ENCODE results near the gene SP6. TPM values are rescaled to one million over a fixed set of nuclear protein-coding genes. Genes with fewer than 3 reads are reported as not detected.

The SP6 gene
- total and polyA plus RNA-seq, 2 of the 4 experiments (the other 2 are of a cell fraction): under 0.01 to 0.31 TPM

- Histone ChIP-seq H3K27ac (ENCODE audit: insufficient read depth, low read length) (no peak overlapping the region), H3K23ac (ENCODE audit: low read depth, low read length) (no peak overlapping the region), H3K9me3 (ENCODE audit: control insufficient read depth, insufficient read depth, low read length) (no peaks in the 10 kb centered on the region), H3K4me1 (ENCODE audit: control insufficient read depth, insufficient read depth, low read length) (peaks cover 3% of the 10 kb centered on the region; the same call in 1 of the 2 replicates), H3K18ac (ENCODE audit: low read depth, low read length) (no peak overlapping the region), H3K9ac (ENCODE audit: low read depth, low read length) (no peak overlapping the region), H4K8ac (ENCODE audit: low read depth in 2 of 2, low read length in 2 of 2) (no peak overlapping the region), H2AK5ac (ENCODE audit: low read depth, low read length) (no peak overlapping the region), H2BK15ac (ENCODE audit: low read depth, low read length) (no peak overlapping the region), H3K9me1 (ENCODE audit: insufficient read depth, low read length) (0 out of 2 replicates have a peak, but pooled peaks cover 2% of the 10 kb centered on the region), H2BK5ac (ENCODE audit: low read depth, low read length, poor library complexity, severe bottlenecking) (no peak overlapping the region), H3K36me3 (ENCODE audit: control insufficient read depth, insufficient read depth, low read length) (peaks cover 30% of the 10 kb centered on the region), H3K79me1 (ENCODE audit: low read depth in 1 of 2, low read length in 2 of 2) (no peaks in the 10 kb centered on the region), H4K20me1 (ENCODE audit: insufficient read depth, low read length) (peaks cover 23% of the 10 kb centered on the region), H3K4me2 (ENCODE audit: low read depth, low read length) (no peak overlapping the region), H2AFZ (replicated peaks; ENCODE audit: low read length, poor library complexity) (no peak overlapping the region), H3K14ac (replicated peaks; ENCODE audit: low read depth, low read length) (no peak overlapping the region), H2AK9ac (replicated peaks; ENCODE audit: low read depth, low read length, poor library complexity) (no peak overlapping the region), H2BK120ac (ENCODE audit: low read depth, low read length) (no peak overlapping the region), H4K5ac (ENCODE audit: low read depth, low read length) (no peak overlapping the region), H3K27me3 (ENCODE audit: control insufficient read depth, insufficient read depth, low read length) (peaks cover 27% of the 10 kb centered on the region), H3K56ac (ENCODE audit: extremely low read depth, insufficient read depth, low read length) (no peak overlapping the region), H3K4ac (ENCODE audit: low read depth, low read length) (no peak overlapping the region), H2BK20ac (ENCODE audit: low read depth, low read length) (no peak overlapping the region), H3K4me3 (ENCODE audit: insufficient read depth, low read depth, low read length) (no peak overlapping the region), H4K91ac (ENCODE audit: insufficient read depth, low read depth, low read length) (no peak overlapping the region)
- 94% methylated on average over 7 of the region's 16 CpGs; no CpG with 5 or more reads in 1 of the 2 experiments for WGBS, 2 experiments (ENCODE audit: extremely low coverage in 2 of 2, insufficient read length in 1 of 2)
- no peak for ATAC-seq (ENCODE audit: low read depth)
- no peak for DNase-seq
- CTCF ChIA-PET: no interaction called here
- in situ Hi-C loops (cut with MboI; ENCODE audit: low sequenced_read_pairs): no loop called here
- dilution Hi-C loops (cut with HindIII; ENCODE audit: low sequenced_read_pairs, unreplicated experiment): no loop called here
- POLR2A ChIA-PET (ENCODE audit: unreplicated experiment): no interaction called here
- intact Hi-C loops (cut with micrococcal nuclease): no loop called here
- BruUV-seq (replicated peaks): no TSS peak
- TF ChIP-seq RCOR1 (IDR thresholded peaks at IDR 0.05; ENCODE audit: insufficient replicate concordance, low read length) (no peak), BHLHE40 (IDR thresholded peaks at IDR 0.05; ENCODE audit: low read depth, low read length) (no peak), USF2 (IDR thresholded peaks at IDR 0.05; ENCODE audit: low read depth, low read length) (no peak), RFX5 (IDR thresholded peaks at IDR 0.05; ENCODE audit: low read depth, low read length) (no peak), MXI1 (IDR thresholded peaks at IDR 0.05; ENCODE audit: borderline replicate concordance, low read depth, low read length) (no peak), NFE2L2 (IDR thresholded peaks at IDR 0.05; ENCODE audit: low read depth, low read length) (no peak), MAZ (IDR thresholded peaks at IDR 0.05; ENCODE audit: borderline replicate concordance, low read depth, low read length) (no peak), FOS (IDR thresholded peaks at IDR 0.05; ENCODE audit: low read depth, low read length) (no peak), MAFK (IDR thresholded peaks at IDR 0.05; ENCODE audit: low read depth, low read length) (no peak), CEBPB (IDR thresholded peaks at IDR 0.05; ENCODE audit: low read depth, low read length) (no peak), CTCF (conservative IDR thresholded peaks at IDR 0.05; ENCODE audit: low read depth, low read length) (no peak), ELK1 (IDR thresholded peaks at IDR 0.05; ENCODE audit: borderline replicate concordance, low read depth, low read length) (no peak), POLR2A (IDR thresholded peaks at IDR 0.05; ENCODE audit: low read depth, low read length) (no peak), CHD1 (IDR thresholded peaks at IDR 0.05; ENCODE audit: low read depth, low read length) (no peak), RAD21 (IDR thresholded peaks at IDR 0.05; ENCODE audit: low read length) (no peak)
Measured at GRCh38 chr17:47806026-47806912, 44.7 kb downstream of the SP6 start.
